WERI-Rb-1 (cell line): Measurements from ENCODE around the gene LHFPL2.
"Not testable (repeated sequence)": the region's sequence is repeated elsewhere in the genome, so short reads cannot be mapped to it uniquely, and the experiment has no call there.

Source experiments
- DNase-seq: peaks from one replicate; pipeline ENCODE4 v3.0.0-alpha.2; 2020
- H3K27ac ChIP-seq: fragments of 250-450 bp; sonication (Bioruptor Pico); 2 replicates; pipeline ENCODE4 v1.5.1; 2020; ENCODE audit warnings: mild to moderate bottlenecking, moderate library complexity
- H3K27me3 ChIP-seq: fragments of 250-450 bp; sonication (Bioruptor Pico); 2 replicates; pipeline ENCODE4 v1.5.1; 2021; ENCODE audit warnings: mild to moderate bottlenecking, low read depth, moderate library complexity; ENCODE audit not compliant: insufficient read depth, severe bottlenecking
- H3K36me3 ChIP-seq: fragments of 250-450 bp; sonication (Bioruptor Pico); 2 replicates; pipeline ENCODE4 v1.5.1; 2020; ENCODE audit warnings: mild to moderate bottlenecking, moderate library complexity
- H3K4me3 ChIP-seq: 2 replicates; pipeline ENCODE4 v1.5.1; 2011; ENCODE audit warnings: low read depth, mild to moderate bottlenecking, control low read depth, low read length
- H3K9me3 ChIP-seq: fragments of 250-450 bp; sonication (Bioruptor Pico); 2 replicates; pipeline ENCODE4 v1.5.1; 2021; ENCODE audit warnings: mild to moderate bottlenecking, moderate library complexity; ENCODE audit not compliant: severe bottlenecking
- TF ChIP-seq, protein P1 (sequence below): IDR thresholded peaks from 2 replicates; pipeline ENCODE4 v1.5.1; 2011; ENCODE audit warnings: low read depth, mild to moderate bottlenecking, control low read depth, inconsistent platforms, low read length

Gene LHFPL2

DNA sequence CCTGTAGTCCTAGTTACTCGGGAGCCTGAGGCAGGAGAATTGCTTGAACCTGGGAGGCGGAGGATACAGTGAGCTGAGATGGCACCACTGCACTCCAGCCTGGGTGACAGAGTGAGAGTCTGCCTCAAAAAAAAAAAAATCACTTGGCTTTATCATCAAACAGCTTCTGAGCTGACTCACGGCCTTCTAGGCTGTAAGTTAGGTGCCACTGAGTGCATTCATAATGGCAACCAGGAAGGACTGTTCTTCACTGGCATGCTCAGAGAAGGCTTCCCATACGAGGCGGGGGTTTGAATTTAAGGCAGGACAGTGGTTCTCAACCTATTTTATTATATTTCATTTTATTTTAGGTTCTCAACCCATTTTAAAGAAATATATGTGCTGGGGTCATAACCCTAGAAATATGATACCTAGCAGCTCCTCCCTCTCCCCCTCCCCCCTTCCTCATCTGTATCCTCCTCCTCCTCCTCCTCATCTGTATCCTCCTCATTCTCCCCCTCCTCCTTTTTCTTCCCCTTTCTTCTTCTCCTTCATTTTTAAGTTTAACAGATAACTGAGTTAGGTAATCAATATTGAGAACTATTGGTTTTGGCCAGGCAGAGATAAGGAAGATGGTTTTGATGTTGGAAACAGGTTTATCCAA lies 19.0 kb upstream of the LHFPL2 start:
- no peak for DNase-seq
- TF ChIP-seq, protein P1, sequence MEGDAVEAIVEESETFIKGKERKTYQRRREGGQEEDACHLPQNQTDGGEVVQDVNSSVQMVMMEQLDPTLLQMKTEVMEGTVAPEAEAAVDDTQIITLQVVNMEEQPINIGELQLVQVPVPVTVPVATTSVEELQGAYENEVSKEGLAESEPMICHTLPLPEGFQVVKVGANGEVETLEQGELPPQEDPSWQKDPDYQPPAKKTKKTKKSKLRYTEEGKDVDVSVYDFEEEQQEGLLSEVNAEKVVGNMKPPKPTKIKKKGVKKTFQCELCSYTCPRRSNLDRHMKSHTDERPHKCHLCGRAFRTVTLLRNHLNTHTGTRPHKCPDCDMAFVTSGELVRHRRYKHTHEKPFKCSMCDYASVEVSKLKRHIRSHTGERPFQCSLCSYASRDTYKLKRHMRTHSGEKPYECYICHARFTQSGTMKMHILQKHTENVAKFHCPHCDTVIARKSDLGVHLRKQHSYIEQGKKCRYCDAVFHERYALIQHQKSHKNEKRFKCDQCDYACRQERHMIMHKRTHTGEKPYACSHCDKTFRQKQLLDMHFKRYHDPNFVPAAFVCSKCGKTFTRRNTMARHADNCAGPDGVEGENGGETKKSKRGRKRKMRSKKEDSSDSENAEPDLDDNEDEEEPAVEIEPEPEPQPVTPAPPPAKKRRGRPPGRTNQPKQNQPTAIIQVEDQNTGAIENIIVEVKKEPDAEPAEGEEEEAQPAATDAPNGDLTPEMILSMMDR, result no peak
- H3K9me3 ChIP-seq, result no peaks in the 10 kb centered on the region
- H3K27ac ChIP-seq, result no peak overlapping the region
- no peak overlapping the region for H3K4me3 ChIP-seq
- no peaks in the 10 kb centered on the region for H3K27me3 ChIP-seq
- no peaks in the 10 kb centered on the region for H3K36me3 ChIP-seq

DNA sequence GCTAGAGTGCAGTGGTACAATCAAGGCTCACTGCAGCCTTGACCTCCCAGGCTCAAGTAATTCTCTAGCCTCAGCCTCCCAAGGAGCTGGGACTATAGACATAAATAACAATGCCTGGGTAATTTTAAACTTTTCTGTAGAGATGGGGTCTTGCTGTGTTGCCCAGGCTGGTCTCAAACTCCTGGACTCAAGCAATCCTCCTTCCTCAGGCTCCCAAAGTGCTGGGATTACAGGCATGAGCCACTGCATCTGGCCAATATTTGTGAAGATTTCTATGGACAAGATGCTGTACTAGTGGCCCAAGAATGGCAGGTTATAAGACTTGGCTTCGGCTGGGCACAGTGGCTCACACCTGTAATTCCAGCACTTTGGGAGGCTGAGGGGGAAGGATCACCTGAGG lies 18.4 kb upstream of the LHFPL2 start:
- H3K4me3 ChIP-seq, H3K36me3 ChIP-seq, DNase-seq, H3K27me3 ChIP-seq, H3K9me3 ChIP-seq, H3K27ac ChIP-seq: not testable (repeated sequence)

DNA sequence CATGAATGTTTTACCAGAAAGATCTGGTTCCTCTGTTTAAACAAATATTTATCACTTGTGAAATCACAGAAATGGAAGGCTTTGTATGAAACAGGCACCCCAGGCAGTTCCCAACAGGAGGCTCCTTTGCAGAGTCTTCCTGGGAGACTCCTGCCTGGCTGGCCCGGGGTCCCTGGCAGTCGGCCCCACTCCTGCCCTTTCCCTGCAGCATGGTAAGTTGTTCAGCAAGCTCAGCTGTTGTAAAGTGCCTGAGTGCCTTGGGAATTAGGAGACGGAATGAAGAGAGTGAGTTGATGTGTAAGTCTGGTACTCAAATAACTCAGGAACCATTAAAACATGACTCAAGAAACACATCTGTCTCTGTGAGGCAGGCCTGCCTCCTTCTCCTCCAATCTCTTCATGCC lies 17.5 kb upstream of the LHFPL2 start:
- Histone ChIP-seq H3K9me3 (no peaks in the 10 kb centered on the region), H3K36me3 (no peaks in the 10 kb centered on the region), H3K27ac (no peak overlapping the region), H3K27me3 (no peaks in the 10 kb centered on the region), H3K4me3 (no peak overlapping the region)
- TF ChIP-seq, protein P1, result no peak
- DNase-seq, result no peak

DNA sequence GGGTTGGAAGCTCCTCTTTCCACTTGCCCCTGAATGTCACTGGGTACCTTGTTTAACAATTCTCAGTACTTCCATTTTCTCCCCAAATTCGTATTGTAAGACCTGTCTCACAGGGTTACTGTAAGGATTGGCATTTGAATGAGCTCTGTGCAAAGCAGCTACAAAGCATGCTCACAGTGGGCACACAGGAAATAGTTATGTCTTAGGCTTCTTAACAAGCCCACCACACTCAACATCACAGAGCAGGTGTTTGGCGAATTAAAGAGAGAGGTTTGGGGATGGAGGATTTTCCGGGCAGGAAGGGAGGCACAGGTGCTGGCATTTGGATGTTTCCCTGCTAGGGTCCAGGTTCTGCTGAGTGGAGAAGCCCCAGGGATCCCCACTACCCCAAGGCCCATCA lies 17.0 kb upstream of the LHFPL2 start:
- Histone ChIP-seq H3K9me3 (no peaks in the 10 kb centered on the region), H3K36me3 (no peaks in the 10 kb centered on the region), H3K4me3 (no peak overlapping the region), H3K27ac (no peak overlapping the region), H3K27me3 (no peaks in the 10 kb centered on the region)
- DNase-seq, result no peak
- TF ChIP-seq, protein P1, result no peak

DNA sequence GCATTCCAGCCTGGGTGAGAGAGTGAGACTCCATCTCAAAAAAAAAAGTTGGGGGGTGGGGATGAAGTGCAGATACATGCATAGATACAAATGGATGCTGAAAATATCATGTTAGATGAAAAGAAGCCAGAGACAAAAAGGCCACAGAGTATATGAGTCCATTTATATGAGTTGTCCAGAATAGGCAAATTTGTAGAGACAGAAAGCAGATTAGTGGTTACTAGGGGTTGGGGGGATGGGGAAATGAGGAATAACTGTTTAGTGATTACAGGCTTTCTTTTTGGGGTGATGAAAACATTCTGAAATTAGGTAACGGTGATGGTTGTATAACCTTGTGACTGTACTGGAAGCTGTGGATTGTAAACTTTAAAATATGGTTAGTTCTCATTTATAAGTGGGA lies 13.8 kb upstream of the LHFPL2 start:
- Histone ChIP-seq H3K36me3 (no peaks in the 10 kb centered on the region), H3K27me3 (no peaks in the 10 kb centered on the region), H3K27ac (no peak overlapping the region), H3K9me3 (no peaks in the 10 kb centered on the region), H3K4me3 (no peak overlapping the region)
- DNase-seq, result no peak
- TF ChIP-seq, protein P1, result no peak

DNA sequence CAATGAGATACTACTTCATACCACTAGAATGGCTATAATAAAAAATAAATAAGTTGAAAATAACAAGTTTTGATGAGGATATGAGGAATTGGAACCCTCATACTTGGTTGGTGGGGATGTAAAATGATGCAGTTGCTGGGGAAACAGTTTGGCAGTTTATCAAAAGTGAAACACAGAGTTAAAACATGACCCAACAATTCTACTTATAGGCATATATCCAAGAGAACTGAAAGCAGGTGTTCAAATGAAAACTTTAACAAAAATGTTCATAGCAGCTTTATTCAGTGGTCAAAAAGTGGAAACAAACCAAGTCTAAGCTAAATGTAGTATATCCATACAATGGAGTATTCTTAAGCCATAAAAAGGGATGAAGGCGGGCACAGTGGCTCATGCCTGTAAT lies 13.1 kb upstream of the LHFPL2 start:
- no peak overlapping the region for H3K27ac ChIP-seq
- H3K36me3 ChIP-seq, result no peaks in the 10 kb centered on the region
- no peak for DNase-seq
- no peaks in the 10 kb centered on the region for H3K9me3 ChIP-seq
- H3K27me3 ChIP-seq, result no peaks in the 10 kb centered on the region
- TF ChIP-seq, protein P1, result no peak
- H3K4me3 ChIP-seq, result no peak overlapping the region
